GM23248 (cell line): ENCODE measurements around the gene REPS1. TPM values are rescaled to one million over a fixed set of nuclear protein-coding genes. Genes with fewer than 3 reads are reported as not detected.

Source experiments
- DNase-seq: peaks from one replicate; pipeline ENCODE4 v3.0.0-alpha.2; 2015
- H2AFZ ChIP-seq: fragments of 200-600 bp; sonication (generic); 2 replicates; pipeline ENCODE4 v1.6.1; 2016; ENCODE audit warnings: antibody characterized with exemption
- H3F3A ChIP-seq: fragments of 200-600 bp; sonication (generic); 2 replicates; pipeline ENCODE4 v1.6.1; 2016; ENCODE audit warnings: mild to moderate bottlenecking, antibody characterized with exemption, mixed run types; ENCODE audit not compliant: insufficient read depth
- H3K27ac ChIP-seq: fragments of 200-600 bp; sonication (generic); 2 replicates; pipeline ENCODE4 v1.5.1; 2016; ENCODE audit warnings: mild to moderate bottlenecking
- H3K27me3 ChIP-seq: fragments of 200-600 bp; sonication (generic); replicated peaks from 2 replicates; pipeline ENCODE4 v1.6.1; 2016; ENCODE audit warnings: mild to moderate bottlenecking; ENCODE audit not compliant: insufficient read depth
- H3K36me3 ChIP-seq: fragments of 200-600 bp; sonication (generic); 2 replicates; pipeline ENCODE4 v1.6.1; 2016; ENCODE audit warnings: low read depth, mild to moderate bottlenecking
- H3K4me1 ChIP-seq: fragments of 200-600 bp; sonication (generic); 2 replicates; pipeline ENCODE4 v1.6.1; 2016; ENCODE audit warnings: mild to moderate bottlenecking; ENCODE audit not compliant: insufficient read depth
- H3K4me2 ChIP-seq: fragments of 200-600 bp; sonication (generic); one replicate; pipeline ENCODE4 v1.6.1; 2016; ENCODE audit warnings: mild to moderate bottlenecking; ENCODE audit not compliant: unreplicated experiment
- H3K4me3 ChIP-seq: fragments of 200-600 bp; sonication (generic); 2 replicates; pipeline ENCODE4 v1.5.1; 2016; ENCODE audit warnings: mild to moderate bottlenecking
- H3K79me2 ChIP-seq: fragments of 200-600 bp; sonication (generic); 2 replicates; pipeline ENCODE4 v1.6.1; 2016; ENCODE audit warnings: mild to moderate bottlenecking; ENCODE audit not compliant: insufficient read depth
- H3K9ac ChIP-seq: fragments of 200-600 bp; sonication (generic); 2 replicates; pipeline ENCODE4 v1.6.1; 2016; ENCODE audit warnings: mild to moderate bottlenecking
- H3K9me2 ChIP-seq: fragments of 200-600 bp; sonication (generic); 2 replicates; pipeline ENCODE4 v1.6.1; 2016; ENCODE audit warnings: mixed run types, mild to moderate bottlenecking, moderate library complexity; ENCODE audit not compliant: insufficient read depth
- H3K9me3 ChIP-seq: fragments of 200-600 bp; sonication (generic); one replicate; pipeline ENCODE4 v1.6.1; 2017; ENCODE audit warnings: low read depth
- H4K20me1 ChIP-seq: fragments of 200-600 bp; sonication (generic); 2 replicates; pipeline ENCODE4 v1.6.0; 2016; ENCODE audit not compliant: insufficient read depth
- EZH2 ChIP-seq: fragments of 200-600 bp; sonication (generic); IDR thresholded peaks from 2 replicates; pipeline ENCODE4 v1.6.1; 2018; ENCODE audit warnings: antibody characterized with exemption, mild to moderate bottlenecking; ENCODE audit not compliant: insufficient read depth, poor library complexity, severe bottlenecking
- EZH2phosphoT487 ChIP-seq: fragments of 200-600 bp; sonication (generic); IDR thresholded peaks from 2 replicates; pipeline ENCODE4 v1.6.1; 2018; ENCODE audit warnings: antibody characterized with exemption, moderate library complexity, mild to moderate bottlenecking, low read depth; ENCODE audit not compliant: insufficient read depth
- WGBS, 2 experiments: methylation state at CpG; one replicate each; pipeline ENCODE4 v1.1.6; 2015 to 2017; ENCODE audit warnings: low lambda C conversion rate in 2 of 2, low coverage in 1 of 2; ENCODE audit errors: missing lambda C conversion rate in 2 of 2; 5-methylcytosine and 5-hydroxymethylcytosine counted together
- in situ Hi-C: fragments of 300-500 bp; cut with MboI; formaldehyde crosslinking; loops from 2 replicates; pipeline ENCODE4 v1.15.0; 2020
- polyA plus RNA-seq: library from polyadenylated mRNA; unstranded; fragments of >200 nt; fragmentation: Nextera tagmentation; extraction: Ambion mirVana; gene quantifications from 2 replicates; pipeline ENCODE4 v1.2.1, GENCODE V29; 2016
- total RNA-seq: library from RNA; depleted of rRNA; stranded (reverse); fragments of >200 nt; shearing (Covaris generic); gene quantifications from 2 replicates; pipeline ENCODE4 v1.2.3, GENCODE V29; 2014

The REPS1 gene
- total and polyA plus RNA-seq, 2 experiments from 2014 or later: 13.1 to 21.1 TPM

GRCh38 chr6:138891255-138891986 is 96.6 kb downstream of the REPS1 start:
- Histone ChIP-seq H3K27ac (no peak overlapping the region), H3K27me3 (no peaks in the 10 kb centered on the region), H3K4me2 (no peak overlapping the region), H3K9me3 (no peaks in the 10 kb centered on the region), H3K36me3 (no peaks in the 10 kb centered on the region), H3K9me2 (no peaks in the 10 kb centered on the region), H3F3A (no peaks in the 10 kb centered on the region), H3K4me3 (no peak overlapping the region), H4K20me1 (no peaks in the 10 kb centered on the region), H3K4me1 (no peaks in the 10 kb centered on the region), H3K79me2 (no peaks in the 10 kb centered on the region), H2AFZ (no peak overlapping the region), H3K9ac (no peak overlapping the region)
- peak; percentile 46 for DNase-seq
- TF ChIP-seq EZH2 (no peak), EZH2phosphoT487 (no peak)
- in situ Hi-C loops: no loop called here
- WGBS, 2 experiments: 88 to 93% methylated on average over 3 of the region's 3 CpGs

GRCh38 chr6:138885156-138885819 is 102.8 kb downstream of the REPS1 start:
- no peak for DNase-seq
- H3K27ac ChIP-seq: no peak overlapping the region
- no peaks in the 10 kb centered on the region for H3K4me1 ChIP-seq
- no peaks in the 10 kb centered on the region for H3K9me3 ChIP-seq
- no peak overlapping the region for H2AFZ ChIP-seq
- TF ChIP-seq EZH2: no peak
- no peak for TF ChIP-seq EZH2phosphoT487
- 92 to 93% methylated on average over 12 to 13 of the region's 13 CpGs for WGBS, 2 experiments
- H3K4me2 ChIP-seq: no peak overlapping the region
- no peak overlapping the region for H3K4me3 ChIP-seq
- no peaks in the 10 kb centered on the region for H3K27me3 ChIP-seq
- no peak overlapping the region for H3K9ac ChIP-seq
- H4K20me1 ChIP-seq: no peaks in the 10 kb centered on the region
- H3K36me3 ChIP-seq: no peaks in the 10 kb centered on the region
- no peaks in the 10 kb centered on the region for H3K79me2 ChIP-seq
- in situ Hi-C loops: no loop called here
- H3F3A ChIP-seq: no peaks in the 10 kb centered on the region
- no peaks in the 10 kb centered on the region for H3K9me2 ChIP-seq

- Histone ChIP-seq H3K9me2 (no peaks in the 10 kb centered on the region), H3K9ac (no peak overlapping the region), H3F3A (no peaks in the 10 kb centered on the region), H4K20me1 (no peaks in the 10 kb centered on the region), H3K4me3 (no peak overlapping the region), H3K79me2 (no peaks in the 10 kb centered on the region), H3K9me3 (no peaks in the 10 kb centered on the region), H3K4me1 (no peaks in the 10 kb centered on the region), H2AFZ (no peak overlapping the region), H3K27me3 (no peaks in the 10 kb centered on the region), H3K27ac (no peak overlapping the region), H3K36me3 (no peaks in the 10 kb centered on the region), H3K4me2 (no peak overlapping the region)
- no peak for DNase-seq
- no peak for TF ChIP-seq EZH2
- 94 to 97% methylated on average over 7 of the region's 7 CpGs for WGBS, 2 experiments
- in situ Hi-C loops: no loop called here
Measured at GRCh38 chr6:138882369-138883017, 105.6 kb downstream of the REPS1 start.

GRCh38 chr6:138873191-138873590 is 114.9 kb downstream of the REPS1 start:
- in situ Hi-C loops: no loop called here
- no peaks in the 10 kb centered on the region for H3K9me3 ChIP-seq
- H4K20me1 ChIP-seq: no peaks in the 10 kb centered on the region
- no peak for TF ChIP-seq EZH2
- no peak for TF ChIP-seq EZH2phosphoT487
- no peaks in the 10 kb centered on the region for H3K4me1 ChIP-seq
- H3K27me3 ChIP-seq: no peaks in the 10 kb centered on the region
- no peak overlapping the region for H3K27ac ChIP-seq
- no peak overlapping the region for H2AFZ ChIP-seq
- no peak for DNase-seq
- 86 to 87% methylated on average over 8 of the region's 8 CpGs for WGBS, 2 experiments
- no peaks in the 10 kb centered on the region for H3K79me2 ChIP-seq
- no peaks in the 10 kb centered on the region for H3K36me3 ChIP-seq
- no peak overlapping the region for H3K9ac ChIP-seq
- no peaks in the 10 kb centered on the region for H3K9me2 ChIP-seq
- no peaks in the 10 kb centered on the region for H3F3A ChIP-seq
- H3K4me3 ChIP-seq: no peak overlapping the region
- H3K4me2 ChIP-seq: no peak overlapping the region
